H1 (cell line): Measurements from ENCODE around the gene CHST3. TPM values are rescaled to one million over a fixed set of nuclear protein-coding genes. Genes with fewer than 3 reads are reported as not detected.

ENCODE experiments used
- CTCF ChIA-PET: fragments of 300-600 bp; sonication (Branson Sonifier 250); formaldehyde crosslinking; loops from one replicate; lab custom pipeline; 2021; ENCODE audit not compliant: partially characterized antibody; lab: Charles Lee
- POLR2A ChIA-PET: fragments of 300-600 bp; sonication (Branson Sonifier 250); formaldehyde crosslinking; loops from one replicate; lab custom pipeline; 2021; ENCODE audit warnings: inconsistent platforms; ENCODE audit not compliant: partially characterized antibody; lab: Charles Lee
- DNase-seq, 2 experiments: peaks; one replicate each; pipeline versions ENCODE4 v3.0.0 to v3.0.0-alpha.2; 2010 to 2022; ENCODE audit warnings: low spot score in 2 of 2, low read depth in 1 of 2, mixed read lengths in 1 of 2
- FAIRE-seq: peaks from 2 replicates; lab custom pipeline; 2011; peaks lifted over from hg19 to GRCh38; lab: Jason Lieb, UNC
- H2AFZ ChIP-seq: 2 replicates; pipeline ENCODE4 v1.8.1; 2012; ENCODE audit warnings: low read length, inconsistent platforms
- H2AK5ac ChIP-seq: 2 replicates; pipeline ENCODE4 v1.6.1; 2013; ENCODE audit warnings: low read depth, low read length
- H2BK120ac ChIP-seq: replicated peaks from 2 replicates; pipeline ENCODE3; 2013; ENCODE audit warnings: low read depth, low read length, inconsistent platforms
- H2BK12ac ChIP-seq: 2 replicates; pipeline ENCODE4 v1.6.1; 2013; ENCODE audit warnings: low read depth, low read length
- H2BK15ac ChIP-seq: 2 replicates; pipeline ENCODE4 v1.6.1; 2013; ENCODE audit warnings: low read length
- H2BK20ac ChIP-seq: 2 replicates; pipeline ENCODE4 v1.6.1; 2013; ENCODE audit warnings: low read length
- H2BK5ac ChIP-seq: 2 replicates; pipeline ENCODE4 v1.6.1; 2013; ENCODE audit warnings: low read depth, low read length
- H3K14ac ChIP-seq: 2 replicates; pipeline ENCODE4 v1.6.1; 2013; ENCODE audit warnings: inconsistent platforms; ENCODE audit not compliant: insufficient read length
- H3K18ac ChIP-seq: 2 replicates; pipeline ENCODE4 v1.6.1; 2013; ENCODE audit warnings: low read length; ENCODE audit errors: extremely low read depth
- H3K23ac ChIP-seq: 2 replicates; pipeline ENCODE4 v1.6.1; 2013; ENCODE audit warnings: inconsistent platforms; ENCODE audit not compliant: insufficient read length
- H3K23me2 ChIP-seq: 2 replicates; pipeline ENCODE4 v1.6.1; 2013; ENCODE audit warnings: low read depth, low read length
- H3K27ac ChIP-seq: 2 replicates; pipeline ENCODE4 v1.6.1; 2011; ENCODE audit warnings: low read depth, low read length, inconsistent platforms
- H3K27me3 ChIP-seq, 4 experiments: replicated peaks in 1 of 4; 1 replicate in 1 of 4; 2 replicates in 3 of 4; pipeline versions ENCODE4 v1.6.1 to v1.8.1; 2011 to 2013; ENCODE audit warnings: low read length in 3 of 4, mild to moderate bottlenecking in 3 of 4, inconsistent platforms in 2 of 4, mixed read lengths in 2 of 4, moderate library complexity in 1 of 4; ENCODE audit not compliant: control insufficient read depth in 3 of 4, insufficient read depth in 3 of 4; ENCODE audit errors: extremely low read depth in 1 of 4
- H3K36me3 ChIP-seq, 4 experiments: 2 replicates each; pipeline versions ENCODE4 v1.6.1 to v1.8.1; 2011 to 2013; ENCODE audit warnings: mild to moderate bottlenecking in 4 of 4, low read length in 3 of 4, moderate library complexity in 2 of 4, control low read depth in 1 of 4, inconsistent platforms in 1 of 4; ENCODE audit not compliant: insufficient read depth in 4 of 4, control insufficient read depth in 2 of 4
- H3K4ac ChIP-seq: replicated peaks from 2 replicates; pipeline ENCODE3; 2013; ENCODE audit warnings: low read length, low read depth, mixed read lengths, inconsistent platforms; ENCODE audit not compliant: insufficient read length
- H3K4me1 ChIP-seq, 4 experiments: replicated peaks in 1 of 4; 1 replicate in 1 of 4; 2 replicates in 3 of 4; pipeline versions ENCODE4 v1.6.1 to v1.8.1; 2011 to 2013; ENCODE audit warnings: low read length in 3 of 4, inconsistent platforms in 2 of 4, mixed read lengths in 1 of 4; ENCODE audit not compliant: insufficient read depth in 4 of 4, control insufficient read depth in 3 of 4
- H3K4me2 ChIP-seq, 2 experiments: 2 replicates each; pipeline versions ENCODE4 v1.6.1 to v1.8.1; 2011 to 2013; ENCODE audit warnings: low read depth in 2 of 2, low read length in 2 of 2, control low read depth in 1 of 2, inconsistent platforms in 1 of 2, mild to moderate bottlenecking in 1 of 2; ENCODE audit not compliant: insufficient read depth in 1 of 2
- H3K4me3 ChIP-seq, 4 experiments: fragments of 200-600, 300-600 bp in 1 of 4; sonication (generic), shearing (Covaris generic), sonication (Bioruptor Twin) in 1 of 4; 2 replicates each; pipeline versions ENCODE4 v1.5.1 to v1.8.1; 2011 to 2016; ENCODE audit warnings: low read length in 4 of 4, low read depth in 3 of 4, control low read depth in 2 of 4, inconsistent platforms in 2 of 4, mild to moderate bottlenecking in 2 of 4, mixed read lengths in 1 of 4, moderate library complexity in 1 of 4; ENCODE audit not compliant: insufficient read depth in 2 of 4; ENCODE audit errors: extremely low read depth in 1 of 4
- H3K56ac ChIP-seq: replicated peaks from 2 replicates; pipeline ENCODE3; 2013; ENCODE audit warnings: low read depth, mild to moderate bottlenecking, mixed read lengths, low read length, inconsistent platforms; ENCODE audit not compliant: insufficient read length
- H3K79me1 ChIP-seq: 2 replicates; pipeline ENCODE4 v1.6.1; 2013; ENCODE audit warnings: low read depth, low read length, control low read depth
- H3K79me2 ChIP-seq, 2 experiments: 2 replicates each; pipeline versions ENCODE4 v1.6.1 to v1.8.1; 2012 to 2013; ENCODE audit warnings: low read length in 2 of 2, mild to moderate bottlenecking in 2 of 2, inconsistent platforms in 1 of 2; ENCODE audit not compliant: insufficient read depth in 2 of 2, control insufficient read depth in 1 of 2
- H3K9ac ChIP-seq, 4 experiments: replicated peaks in 1 of 4; 1 replicate in 1 of 4; 2 replicates in 3 of 4; pipeline versions ENCODE4 v1.6.1 to v1.8.1; 2011 to 2013; ENCODE audit warnings: low read depth in 3 of 4, low read length in 3 of 4, control low read depth in 2 of 4, mild to moderate bottlenecking in 2 of 4, moderate library complexity in 2 of 4, inconsistent platforms in 1 of 4; ENCODE audit errors: extremely low read depth in 1 of 4
- H3K9me3 ChIP-seq, 2 experiments: 2 replicates each; pipeline versions ENCODE4 v1.6.1 to v1.8.1; 2012 to 2013; ENCODE audit warnings: mild to moderate bottlenecking in 2 of 2, moderate library complexity in 2 of 2, control low read depth in 1 of 2, inconsistent platforms in 1 of 2, low read depth in 1 of 2, low read length in 1 of 2, mixed read lengths in 1 of 2; ENCODE audit not compliant: insufficient read depth in 2 of 2
- H4K20me1 ChIP-seq, 2 experiments: replicated peaks in 1 of 2; 2 replicates each; pipeline versions ENCODE3 to v1.8.1; 2011 to 2013; ENCODE audit warnings: inconsistent platforms in 2 of 2, low read length in 2 of 2, mild to moderate bottlenecking in 1 of 2; ENCODE audit not compliant: insufficient read depth in 2 of 2, control insufficient read depth in 1 of 2
- H4K5ac ChIP-seq: 2 replicates; pipeline ENCODE4 v1.6.1; 2013; ENCODE audit warnings: low read length, low read depth, mixed read lengths, inconsistent platforms; ENCODE audit not compliant: insufficient read length
- H4K8ac ChIP-seq: 2 replicates; pipeline ENCODE4 v1.8.0; 2013; ENCODE audit warnings: mild to moderate bottlenecking, moderate library complexity, low read length, inconsistent platforms; ENCODE audit not compliant: insufficient read depth; ENCODE audit errors: extremely low read depth
- H4K91ac ChIP-seq: replicated peaks from 2 replicates; pipeline ENCODE3; 2013; ENCODE audit warnings: low read length, mixed read lengths, inconsistent platforms; ENCODE audit not compliant: insufficient read length
- CBX5 ChIP-seq: fragments of 300-800, 300-1000 bp; sonication (generic); IDR thresholded peaks from 2 replicates; pipeline ENCODE4 v1.7.1; 2016; ENCODE audit warnings: antibody characterized with exemption, low read length, low read depth
- CTCF ChIP-seq, 3 experiments: IDR thresholded peaks; 1 replicate in 2 of 3; 2 replicates in 1 of 3; pipeline versions ENCODE4 v1.5.1 to v1.6.1; 2011; ENCODE audit warnings: low read length in 3 of 3, mild to moderate bottlenecking in 3 of 3, inconsistent platforms in 2 of 3, low read depth in 1 of 3, moderate library complexity in 1 of 3; ENCODE audit not compliant: insufficient read depth in 1 of 3; ENCODE audit errors: control extremely low read depth in 1 of 3
- EGR1 ChIP-seq: IDR thresholded peaks from 2 replicates; pipeline ENCODE4 v1.6.1; 2011; ENCODE audit warnings: low read depth, low read length, borderline replicate concordance
- MAX ChIP-seq: IDR thresholded peaks from 2 replicates; pipeline ENCODE4 v1.6.1; 2012; ENCODE audit warnings: inconsistent platforms
- POLR2A ChIP-seq, 2 experiments: IDR thresholded peaks; 1 replicate in 1 of 2; 2 replicates in 1 of 2; pipeline ENCODE4 v1.6.1; 2011; ENCODE audit warnings: low read depth in 2 of 2, low read length in 2 of 2, mild to moderate bottlenecking in 2 of 2; ENCODE audit errors: control extremely low read depth in 1 of 2
- RAD21 ChIP-seq, 2 experiments: IDR thresholded peaks in 1 of 2; conservative IDR thresholded peaks in 1 of 2; 2 replicates each; pipeline ENCODE4 v1.6.1; 2011; ENCODE audit warnings: low read depth in 2 of 2, low read length in 2 of 2, improper control_type of control experiment in 1 of 2, inconsistent platforms in 1 of 2, mild to moderate bottlenecking in 1 of 2, moderate library complexity in 1 of 2
- RXRA ChIP-seq: IDR thresholded peaks from 2 replicates; pipeline ENCODE4 v1.6.1; 2011; ENCODE audit warnings: low read depth, mild to moderate bottlenecking, low read length, moderate library complexity; ENCODE audit not compliant: insufficient read depth
- SIN3A ChIP-seq, 2 experiments: IDR thresholded peaks in 1 of 2; conservative IDR thresholded peaks in 1 of 2; 2 replicates each; pipeline ENCODE4 v1.6.1; 2011 to 2012; ENCODE audit warnings: low read length in 2 of 2, improper control_type of control experiment in 1 of 2, low read depth in 1 of 2, mild to moderate bottlenecking in 1 of 2
- TAF1 ChIP-seq: IDR thresholded peaks from 2 replicates; pipeline ENCODE4 v1.6.1; 2011; ENCODE audit warnings: mild to moderate bottlenecking, low read depth, low read length
- TCF12 ChIP-seq: IDR thresholded peaks from 2 replicates; pipeline ENCODE4 v1.6.1; 2011; ENCODE audit warnings: low read depth, mild to moderate bottlenecking, low read length
- WGBS, 2 experiments: shearing (Covaris generic) in 1 of 2; methylation state at CpG; one replicate each; pipeline versions ENCODE4 v1.1.6 to v1.1.7; 2013 to 2015; ENCODE audit warnings: low lambda C conversion rate in 2 of 2, mixed read lengths in 2 of 2, inconsistent platforms in 1 of 2, low coverage in 1 of 2, missing lambda C conversion rate in 1 of 2; ENCODE audit not compliant: insufficient replicate concordance in 2 of 2, insufficient coverage in 1 of 2, insufficient read length in 1 of 2; ENCODE audit errors: extremely low coverage in 1 of 2, missing lambda C conversion rate in 1 of 2; 5-methylcytosine and 5-hydroxymethylcytosine counted together
- polyA plus RNA-seq, 7 experiments: library from polyadenylated mRNA; depleted of rRNA in 3 of 7; stranded (reverse) in 5 of 7; unstranded in 2 of 7; fragments of >200 nt in 5 of 7; fragments of 200-250 nt in 2 of 7; gene quantifications; 1 replicate in 5 of 7; 2 replicates in 1 of 7; 4 replicates in 1 of 7; pipeline versions ENCODE4 v1.2.1 to v1.2.3, GENCODE V29; 2011 to 2013; ENCODE audit warnings: missing spikeins in 2 of 7, mixed read lengths in 2 of 7
- total RNA-seq: library from RNA; stranded (reverse); fragmentation: NEBNext Ultra II Directional; extraction: Animal tissue kit (Norgen Biotek cat#: 25700); gene quantifications from 2 replicates; pipeline ENCODE4 v1.2.1, GENCODE V29; 2021

The CHST3 gene
- total and polyA plus RNA-seq, 2 of the 8 experiments (the other 6 are each of a cell fraction or from before 2014, with no cell fraction given) = 2.0 to 5.8 TPM

GRCh38 chr10:71970331-71970730 lies 6.1 kb downstream of the CHST3 start:
- Histone ChIP-seq H4K91ac (no peak overlapping the region), H3K56ac (no peak overlapping the region), H4K20me1 (peaks cover 0 to 2% of the 10 kb centered on the region in 2 experiments), H3K4me1 (peaks cover 2 to 8% (median 6%) of the 10 kb centered on the region in 4 experiments; a peak in 3 of 7 replicates), H2BK15ac (no peak overlapping the region; the same call in 1 of the 2 replicates), H2AFZ (no peak overlapping the region), H3K23ac (no peak overlapping the region), H3K9me3 (no peaks in the 10 kb centered on the region), H3K18ac (no peak overlapping the region), H3K14ac (no peak overlapping the region), H3K4ac (no peak overlapping the region), H2BK20ac (no peak overlapping the region), H2AK5ac (no peak overlapping the region), H2BK12ac (no peak overlapping the region), H2BK120ac (no peak overlapping the region), H3K27me3 (peaks cover 0 to 14% (median 10%) of the 10 kb centered on the region in 4 experiments; a peak in 5 of 7 replicates), H3K79me2 (no peaks in the 10 kb centered on the region), H2BK5ac (no peak overlapping the region), H3K9ac (no peak overlapping the region), H3K4me2 (no peak overlapping the region), H3K23me2 (peaks cover 2% of the 10 kb centered on the region), H3K4me3 (no peak overlapping the region), H3K79me1 (peaks cover 5% of the 10 kb centered on the region), H4K8ac (no peak overlapping the region), H3K27ac (no peak overlapping the region), H4K5ac (peak overlapping the region; percentile 55), H3K36me3 (no peaks in the 10 kb centered on the region)
- CTCF ChIA-PET = interaction anchor here (0.9 to 6.4 kb wide), 16 partner anchors 11 to 296 kb away, joined by 3 to 26 read pairs (median 4); no protein-coding TSS in a partner anchor
- FAIRE-seq (no peak), DNase-seq (peak in 1 of 2 experiments; percentile 77)
- POLR2A ChIA-PET = interaction anchor here (1.6 kb wide), 1 partner anchor 303 kb away, joined by 4 read pairs; the partner anchor contains the start of gene DDIT4
- WGBS, 2 experiments = 48% methylated on average over 10 of the region's 10 CpGs; no CpG with 5 or more reads in 1 of the 2 experiments
- no peak for TF ChIP-seq POLR2A (IDR thresholded peaks at IDR 0.05; ENCODE audit: control extremely low read depth in 1 of 2, low read depth in 2 of 2, low read length in 2 of 2)
- TF ChIP-seq TAF1 = peak; percentile 34; the same call in 1 of the 2 replicates
- no peak for TF ChIP-seq TCF12
- TF ChIP-seq CBX5 = no peak
- TF ChIP-seq RXRA = no peak
- no peak for TF ChIP-seq EGR1
- no peak for TF ChIP-seq SIN3A (conservative IDR thresholded peaks at IDR 0.05 in 1 of 2, IDR thresholded peaks at IDR 0.05 in 1 of 2; ENCODE audit: low read depth in 1 of 2, low read length in 2 of 2)
- 0 out of 2 replicates have a peak, but pooled peaks have one; percentile 14 for TF ChIP-seq MAX
- peak; percentile 28 to 55; a peak in 3 of 4 replicates for TF ChIP-seq RAD21 (IDR thresholded peaks at IDR 0.05 in 1 of 2, conservative IDR thresholded peaks at IDR 0.05 in 1 of 2; ENCODE audit: low read depth in 2 of 2, low read length in 2 of 2)
- peak; percentile 57 to 64 (median 58) for TF ChIP-seq CTCF (IDR thresholded peaks at IDR 0.05; ENCODE audit: control extremely low read depth in 1 of 3, insufficient read depth in 1 of 3, low read depth in 1 of 3, low read length in 3 of 3)
